ENCODE measurements around the gene DPPA5. TPM values are rescaled to one million over a fixed set of nuclear protein-coding genes. Genes with fewer than 3 reads are reported as not detected.

DPPA5 gene
- total RNA-seq, 1 experiment from 2014 or later, result not detected

Other genes with a start within 250 kb of the DPPA5 start
- gene KHDC1L, start 128.8 kb downstream of the DPPA5 start, total RNA-seq (2014; rRNA removed), result not detected in 2 replicates
- 3.1 and 4.8 TPM in 2 replicates for gene KHDC1, start 91.1 kb downstream of the DPPA5 start, total RNA-seq (2014; rRNA removed)
- gene KHDC3L, start 8.4 kb upstream of the DPPA5 start, total RNA-seq (2014; rRNA removed), result not detected in 2 replicates
- not detected in 2 replicates for gene OOEP, start 15.6 kb upstream of the DPPA5 start, total RNA-seq (2014; rRNA removed)
- not detected in 2 replicates for gene DDX43, start 40.6 kb upstream of the DPPA5 start, total RNA-seq (2014; rRNA removed)
- gene CGAS, start 98.0 kb upstream of the DPPA5 start, total RNA-seq (2014; rRNA removed), result 15.0 and 16.7 TPM in 2 replicates
- gene MTO1, start 107.5 kb upstream of the DPPA5 start, total RNA-seq (2014; rRNA removed), result 26.1 and 26.2 TPM in 2 replicates
- 9,526 and 10,102 TPM in 2 replicates for gene EEF1A1, start 166.8 kb upstream of the DPPA5 start, total RNA-seq (2014; rRNA removed)